Neutrophil (primary cell): ENCODE data around the gene ZGRF1.
"Not testable (repeated sequence)": the region's sequence is repeated elsewhere in the genome, so short reads cannot be mapped to it uniquely, and the experiment has no call there.

Experiments
- H3K27ac ChIP-seq: fragments of 200-600 bp; sonication (generic); 2 replicates; pipeline ENCODE4 v1.5.1; 2016; ENCODE audit warnings: mild to moderate bottlenecking, moderate library complexity
- H3K27me3 ChIP-seq: fragments of 200-600 bp; sonication (generic); 2 replicates; pipeline ENCODE4 v1.6.0; 2016; ENCODE audit warnings: mild to moderate bottlenecking
- H3K36me3 ChIP-seq: fragments of 200-600 bp; sonication (generic); 2 replicates; pipeline ENCODE4 v1.5.1; 2017
- H3K4me1 ChIP-seq, 2 experiments: fragments of 200-600 bp in 1 of 2; sonication (generic) in 1 of 2; 1 replicate in 1 of 2; 2 replicates in 1 of 2; pipeline versions ENCODE4 v1.5.1 to v1.6.1; 2013 to 2016; ENCODE audit warnings: low read depth in 1 of 2, low read length in 1 of 2, mild to moderate bottlenecking in 1 of 2, moderate library complexity in 1 of 2; ENCODE audit not compliant: control insufficient read depth in 1 of 2, insufficient read depth in 1 of 2
- H3K4me3 ChIP-seq, 2 experiments: fragments of 200-600 bp in 1 of 2; sonication (generic) in 1 of 2; 1 replicate in 1 of 2; 2 replicates in 1 of 2; pipeline ENCODE4 v1.5.1; 2013 to 2016; ENCODE audit warnings: low read depth in 1 of 2, low read length in 1 of 2, mild to moderate bottlenecking in 1 of 2, moderate library complexity in 1 of 2
- H3K9me3 ChIP-seq: fragments of 200-600 bp; sonication (generic); 2 replicates; pipeline ENCODE4 v1.5.1; 2016
- CTCF ChIP-seq: fragments of 200-600 bp; sonication (generic); IDR thresholded peaks from 2 replicates; pipeline ENCODE4 v1.5.1; 2016; ENCODE audit warnings: antibody characterized with exemption

The ZGRF1 gene

GRCh38 chr4:112673686-112674085 lies 37.0 kb upstream of the ZGRF1 start:
- H3K4me1 ChIP-seq: no peaks in the 10 kb centered on the region
- H3K27ac ChIP-seq: no peak overlapping the region
- H3K27me3 ChIP-seq: no peaks in the 10 kb centered on the region
- H3K36me3 ChIP-seq: no peaks in the 10 kb centered on the region
- H3K9me3 ChIP-seq: no peaks in the 10 kb centered on the region
- no peak overlapping the region for H3K4me3 ChIP-seq
- TF ChIP-seq CTCF: no peak

- Histone ChIP-seq H3K4me3 (no peak overlapping the region), H3K27me3 (no peaks in the 10 kb centered on the region), H3K36me3 (no peaks in the 10 kb centered on the region), H3K4me1 (no peaks in the 10 kb centered on the region), H3K27ac (no peak overlapping the region), H3K9me3 (no peaks in the 10 kb centered on the region)
- no peak for TF ChIP-seq CTCF
These were observed 36.4 kb upstream of the ZGRF1 start for GRCh38 chr4:112673076-112673475.

- no peaks in the 10 kb centered on the region for H3K9me3 ChIP-seq
These were observed 31.4 kb upstream of the ZGRF1 start for GRCh38 chr4:112668131-112668530.

GRCh38 chr4:112664611-112665010 lies 27.9 kb upstream of the ZGRF1 start:
- H3K4me3 ChIP-seq: no peak overlapping the region
- H3K4me1 ChIP-seq: no peaks in the 10 kb centered on the region
- TF ChIP-seq CTCF: no peak
- no peak overlapping the region for H3K27ac ChIP-seq
- H3K36me3 ChIP-seq: no peaks in the 10 kb centered on the region
- H3K9me3 ChIP-seq: no peaks in the 10 kb centered on the region
- H3K27me3 ChIP-seq: no peaks in the 10 kb centered on the region

More at GRCh38 chr4:112668131-112668530, 31.4 kb upstream of the ZGRF1 start:
- Histone ChIP-seq H3K27ac (no peak overlapping the region), H3K27me3 (no peaks in the 10 kb centered on the region), H3K4me3 (no peak overlapping the region), H3K4me1 (no peaks in the 10 kb centered on the region), H3K36me3 (no peaks in the 10 kb centered on the region)
- TF ChIP-seq CTCF: no peak

- not testable (repeated sequence) for H3K4me1 ChIP-seq, H3K4me3 ChIP-seq, H3K27me3 ChIP-seq, H3K27ac ChIP-seq, H3K9me3 ChIP-seq
- peaks cover 78% of the 10 kb centered on the region for H3K36me3 ChIP-seq
These were observed 19.4 kb upstream of the ZGRF1 start for GRCh38 chr4:112656115-112656514.

- Histone ChIP-seq H3K36me3 (peaks cover 87% of the 10 kb centered on the region), H3K27me3 (no peaks in the 10 kb centered on the region)
- no peak for TF ChIP-seq CTCF
These were observed 18.6 kb upstream of the ZGRF1 start for GRCh38 chr4:112655270-112655669.

More at GRCh38 chr4:112655270-112655669, 18.6 kb upstream of the ZGRF1 start:
- Histone ChIP-seq H3K4me1 (no peaks in the 10 kb centered on the region), H3K4me3 (no peak overlapping the region), H3K9me3 (no peaks in the 10 kb centered on the region), H3K27ac (no peak overlapping the region)
